ENCODE results near the gene SOX9.

The SOX9 gene

DNA sequence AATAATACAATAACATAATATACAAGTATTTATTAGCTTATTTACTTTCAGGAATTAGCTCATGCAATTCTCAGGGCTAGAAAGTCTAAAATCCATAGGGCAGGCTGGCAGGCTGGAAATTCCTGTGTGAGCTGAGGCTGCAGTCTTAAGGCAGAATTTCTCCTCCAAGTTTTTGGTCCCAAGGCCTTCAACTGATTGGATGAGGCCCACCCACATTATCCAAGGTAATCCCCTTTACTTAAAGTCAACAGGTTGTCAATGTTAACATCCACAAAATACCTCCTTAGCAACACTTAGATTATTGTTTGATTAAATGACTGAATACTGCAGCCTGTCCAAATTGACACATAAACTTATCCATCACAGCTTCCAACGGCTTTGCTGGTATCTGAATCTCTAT is 32.9 kb upstream of the SOX9 start:
- DNase-seq (ENCODE audit: extremely low spot score), result no peak
- ChIA-PET CTCF (interaction anchor here (1.6 kb wide), 1 partner anchor 12 kb away, joined by 6 read pairs; no protein-coding TSS in a partner anchor), POLR2A (no interaction called here)
- TF ChIP-seq CTCF (IDR thresholded peaks at IDR 0.05; ENCODE audit: control extremely low read depth, extremely low read depth, low read depth, missing control alignments), result no peak

- DNase-seq (ENCODE audit: extremely low spot score), result no peak
- ChIA-PET POLR2A (no interaction called here), CTCF (interaction anchor here (1.2 to 1.4 kb wide), 2 partner anchors 20 to 27 kb away, joined by 3 read pairs; no protein-coding TSS in a partner anchor)
- no peak for TF ChIP-seq CTCF (IDR thresholded peaks at IDR 0.05; ENCODE audit: control extremely low read depth, extremely low read depth, low read depth, missing control alignments)
Observed at GRCh38 chr17:72089453-72089987, 31.3 kb upstream of the SOX9 start.

- no peak for TF ChIP-seq CTCF (IDR thresholded peaks at IDR 0.05; ENCODE audit: control extremely low read depth, extremely low read depth, low read depth, missing control alignments)
- DNase-seq (ENCODE audit: extremely low spot score), result no peak
- ChIA-PET CTCF (interaction anchor here (1.2 kb wide), 1 partner anchor 19 kb away, joined by 3 read pairs; no protein-coding TSS in a partner anchor), POLR2A (no interaction called here)
Observed at GRCh38 chr17:72090108-72090507, 30.7 kb upstream of the SOX9 start.

DNA sequence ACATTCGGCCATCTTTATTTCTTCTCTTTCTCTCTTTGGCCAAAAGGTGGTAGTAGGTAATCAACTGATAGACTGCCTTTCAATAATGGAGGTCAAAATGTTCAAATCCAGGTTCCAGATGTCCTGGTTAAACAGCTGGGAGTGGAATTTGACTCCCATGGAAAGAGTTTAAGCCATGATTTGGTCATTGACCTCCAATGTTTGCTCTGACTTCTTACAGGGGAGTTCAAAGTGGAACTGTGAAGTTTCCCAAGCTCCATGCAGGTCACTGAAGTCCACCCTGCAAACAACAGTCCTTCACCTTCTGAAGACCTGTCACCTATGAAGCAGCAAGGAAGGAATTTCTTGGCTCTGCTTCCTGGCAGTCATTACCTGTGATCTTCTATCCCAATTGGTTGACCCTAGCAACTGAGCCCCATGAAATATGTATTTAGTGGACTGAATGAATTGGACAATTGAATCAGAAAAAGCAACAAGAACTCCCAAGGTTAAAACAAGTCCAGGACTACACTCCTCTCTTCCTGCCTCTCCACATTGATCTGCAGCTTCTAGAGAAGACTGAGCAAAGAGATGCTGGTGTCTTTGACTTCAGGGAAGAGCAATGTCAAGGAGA is 28.0 kb upstream of the SOX9 start:
- DNase-seq (ENCODE audit: extremely low spot score), result no peak
- TF ChIP-seq CTCF (IDR thresholded peaks at IDR 0.05; ENCODE audit: control extremely low read depth, extremely low read depth, low read depth, missing control alignments), result no peak
- ChIA-PET POLR2A (no interaction called here), CTCF (interaction anchor here (0.9 kb wide), 1 partner anchor 16 kb away, joined by 3 read pairs; no protein-coding TSS in a partner anchor)

DNA sequence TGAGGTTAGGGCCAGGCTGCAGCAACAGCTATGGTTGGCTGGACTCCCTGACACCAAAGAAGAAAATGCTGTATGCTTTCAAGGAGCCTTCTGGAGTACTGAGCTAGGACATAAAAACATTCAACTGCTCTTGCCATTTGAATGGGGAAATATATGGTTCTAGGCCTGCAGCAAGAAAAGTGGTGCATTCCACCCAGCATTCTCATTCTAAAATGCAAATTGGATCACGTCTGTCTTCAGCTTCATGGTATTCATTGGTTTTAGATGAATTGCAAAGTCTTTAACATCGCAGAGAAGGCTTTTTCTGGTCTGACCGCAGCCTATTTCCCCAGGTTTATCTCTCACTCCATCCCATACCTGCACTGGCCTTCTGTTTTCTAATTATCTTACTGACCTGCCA is 27.1 kb upstream of the SOX9 start:
- POLR2A ChIA-PET, result no interaction called here
- no peak for TF ChIP-seq CTCF (IDR thresholded peaks at IDR 0.05; ENCODE audit: control extremely low read depth, extremely low read depth, low read depth, missing control alignments)
- CTCF ChIA-PET, result no interaction called here
- DNase-seq (ENCODE audit: extremely low spot score), result no peak

DNA sequence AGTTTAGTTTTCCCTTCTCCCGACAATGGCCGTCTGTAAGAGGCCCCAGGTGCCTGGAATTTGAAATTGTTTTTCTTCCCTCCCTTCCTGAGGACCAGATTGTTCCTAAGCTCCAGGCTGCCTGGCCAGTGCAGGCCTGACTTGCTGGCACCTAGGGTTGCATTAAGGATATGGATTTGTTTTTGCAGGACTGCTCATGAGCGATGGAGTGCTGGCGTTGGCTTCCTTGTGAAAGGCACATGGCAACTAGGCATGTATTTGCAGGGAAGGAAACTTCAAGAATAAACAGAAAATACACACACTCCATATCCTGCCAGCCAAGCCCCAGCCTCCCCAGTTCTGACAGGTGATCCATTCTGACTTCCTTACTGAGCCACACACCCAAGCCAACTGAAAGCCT is 25.5 kb upstream of the SOX9 start:
- ChIA-PET CTCF (interaction anchor here (1.2 kb wide), 1 partner anchor 9 kb away, joined by 5 read pairs; no protein-coding TSS in a partner anchor), POLR2A (no interaction called here)
- DNase-seq (ENCODE audit: extremely low spot score), result no peak
- TF ChIP-seq CTCF (IDR thresholded peaks at IDR 0.05; ENCODE audit: control extremely low read depth, extremely low read depth, low read depth, missing control alignments), result no peak

All from GM10248 (cell line).